Epithelial cell of esophagus (primary cell): ENCODE measurements around the gene RTL9.
A peak's percentile ranks its signal among the peaks of the same experiment; 100 is the strongest.
"Not testable (repeated sequence)": the region's sequence is repeated elsewhere in the genome, so short reads cannot be mapped to it uniquely, and the experiment has no call there.

ENCODE experiments used
- DNase-seq: peaks from one replicate; pipeline ENCODE4 v3.0.0; 2010; ENCODE audit warnings: low read depth
- H3K4me3 ChIP-seq: 2 replicates; pipeline ENCODE4 v1.5.1; 2011; ENCODE audit warnings: mild to moderate bottlenecking, low read length, control low read depth
- CTCF ChIP-seq: IDR thresholded peaks from 2 replicates; pipeline ENCODE4 v1.5.1; 2011; ENCODE audit warnings: low read depth, mild to moderate bottlenecking, low read length, control low read depth, inconsistent platforms; ENCODE audit not compliant: insufficient read depth; ENCODE audit errors: missing control alignments

RTL9 gene

GRCh38 chrX:110322603-110323002, 36.0 kb upstream of the RTL9 start:
- H3K4me3 ChIP-seq = no peak overlapping the region
- DNase-seq = peak; percentile 22
- TF ChIP-seq CTCF = no peak

GRCh38 chrX:110326712-110327111, 31.9 kb upstream of the RTL9 start:
- TF ChIP-seq CTCF = no peak
- DNase-seq = no peak
- H3K4me3 ChIP-seq = no peak overlapping the region

- H3K4me3 ChIP-seq = no peak overlapping the region
- no peak for TF ChIP-seq CTCF
- DNase-seq = no peak
Observed at GRCh38 chrX:110327336-110327735, 31.3 kb upstream of the RTL9 start.

- not testable (repeated sequence) for DNase-seq, H3K4me3 ChIP-seq
Observed at GRCh38 chrX:110328613-110329012, 30.0 kb upstream of the RTL9 start.

GRCh38 chrX:110331444-110332030, 27.1 kb upstream of the RTL9 start:
- no peak for DNase-seq
- H3K4me3 ChIP-seq = no peak overlapping the region
- no peak for TF ChIP-seq CTCF

GRCh38 chrX:110333458-110333857, 25.2 kb upstream of the RTL9 start:
- H3K4me3 ChIP-seq, DNase-seq: not testable (repeated sequence)

- no peak for TF ChIP-seq CTCF
- peak; percentile 74 for DNase-seq
- no peak overlapping the region for H3K4me3 ChIP-seq
Observed at GRCh38 chrX:110338935-110339334, 19.7 kb upstream of the RTL9 start.

GRCh38 chrX:110341189-110342035, 17.2 kb upstream of the RTL9 start:
- no peak overlapping the region for H3K4me3 ChIP-seq
- peak; percentile 74 for DNase-seq
- TF ChIP-seq CTCF = no peak
